ENCODE measurements around the gene HDAC10.

- TF ChIP-seq CTCF (IDR thresholded peaks at IDR 0.05) (no peak), POLR2A (IDR thresholded peaks at IDR 0.05) (no peak)
These were observed 45.1 kb downstream of the HDAC10 start for GRCh38 chr22:50205781-50206569.

Data from suprapubic skin (tissue), 3 donors.